ENCODE data around the gene CRYBB1. TPM values are rescaled to one million over a fixed set of nuclear protein-coding genes. Genes with fewer than 3 reads are reported as not detected.

CRYBB1 gene
- total and polyA plus RNA-seq, 2 of the 13 experiments (the other 11 are each of a cell fraction or from before 2014, with no cell fraction given): not detected

DNA sequence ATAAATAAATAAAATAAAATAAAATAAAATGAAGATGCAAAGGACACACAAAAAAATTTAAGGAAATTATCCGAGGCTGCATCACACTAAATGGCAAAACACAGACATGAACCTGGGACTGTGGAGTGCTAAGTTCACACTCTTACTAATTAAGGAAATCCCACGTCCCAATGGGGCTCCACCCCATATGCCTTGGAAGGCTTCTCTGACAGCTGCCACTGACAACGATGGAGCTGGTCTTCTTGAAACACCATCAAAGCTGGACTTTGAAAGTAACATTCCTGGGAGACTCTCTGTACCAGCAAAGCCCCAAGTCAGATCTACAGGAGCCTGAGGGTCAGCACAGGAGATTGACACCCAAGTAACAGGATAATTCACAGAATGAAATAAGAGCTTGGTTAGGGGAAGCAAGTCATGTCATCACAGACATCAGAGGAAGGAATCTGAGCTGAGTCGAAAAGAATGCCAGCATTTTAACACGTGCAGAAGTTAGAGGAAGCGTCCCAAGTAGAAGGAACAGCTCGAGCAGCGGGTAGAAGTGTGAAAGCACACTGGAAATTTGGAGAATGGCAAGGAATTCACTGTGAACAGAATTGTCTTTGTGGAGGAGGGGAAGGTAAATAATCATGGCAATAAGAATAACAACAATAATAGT lies 41.7 kb downstream of the CRYBB1 start:
- in situ Hi-C loops (cut with HindIII; ENCODE audit: extremely low pct_ligation_motif_present, low pct_unique_long_range_greater_than_20kb): no loop called here
- no peaks in the 10 kb centered on the region for H3K4me1 ChIP-seq (ENCODE audit: insufficient read depth, low read length)
- 0 out of 5 replicates have a peak, but pooled peaks cover 0 to 4% of the 10 kb centered on the region in 2 experiments for H3K36me3 ChIP-seq (replicated peaks in 1 of 2; ENCODE audit: control insufficient read depth in 1 of 2, insufficient read depth in 2 of 2, low read length in 2 of 2)
- H3K79me2 ChIP-seq (ENCODE audit: insufficient read depth, low read length): no peaks in the 10 kb centered on the region
- no peak overlapping the region for H2AFZ ChIP-seq (ENCODE audit: low read length)
- no TSS peak for BruUV-seq (replicated peaks)
- H3K9ac ChIP-seq (ENCODE audit: insufficient read depth, low read depth, low read length): no peak overlapping the region
- no peak for DNase-seq (ENCODE audit: low spot score)
- ChIA-PET POLR2A (interaction anchor here (1.2 kb wide), 1 partner anchor 64 kb away, joined by 5 read pairs; the partner anchor contains the start of gene TFIP11), CTCF (ENCODE audit: low intra/inter-chr PET ratio, low total read pairs) (no interaction called here)
- no peak for FAIRE-seq
- 85% methylated on average over 8 of the region's 8 CpGs for WGBS (ENCODE audit: low lambda C conversion rate)
- TF ChIP-seq MEF2D (CRISPR knock-in tag; IDR thresholded peaks at IDR 0.05) (no peak), TGIF2 (CRISPR knock-in tag; IDR thresholded peaks at IDR 0.05) (no peak), ZSCAN29 (CRISPR knock-in tag; conservative IDR thresholded peaks at IDR 0.05) (no peak), NCOA2 (CRISPR knock-in tag; IDR thresholded peaks at IDR 0.05) (no peak), SRSF1 (optimal IDR thresholded peaks at IDR 0.05; ENCODE audit: low read depth, low read length) (no peak), ZNF513 (CRISPR knock-in tag; conservative IDR thresholded peaks at IDR 0.05) (no peak)
- TF ChIP-seq, protein P1, sequence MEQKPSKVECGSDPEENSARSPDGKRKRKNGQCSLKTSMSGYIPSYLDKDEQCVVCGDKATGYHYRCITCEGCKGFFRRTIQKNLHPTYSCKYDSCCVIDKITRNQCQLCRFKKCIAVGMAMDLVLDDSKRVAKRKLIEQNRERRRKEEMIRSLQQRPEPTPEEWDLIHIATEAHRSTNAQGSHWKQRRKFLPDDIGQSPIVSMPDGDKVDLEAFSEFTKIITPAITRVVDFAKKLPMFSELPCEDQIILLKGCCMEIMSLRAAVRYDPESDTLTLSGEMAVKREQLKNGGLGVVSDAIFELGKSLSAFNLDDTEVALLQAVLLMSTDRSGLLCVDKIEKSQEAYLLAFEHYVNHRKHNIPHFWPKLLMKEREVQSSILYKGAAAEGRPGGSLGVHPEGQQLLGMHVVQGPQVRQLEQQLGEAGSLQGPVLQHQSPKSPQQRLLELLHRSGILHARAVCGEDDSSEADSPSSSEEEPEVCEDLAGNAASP (CRISPR knock-in tag; IDR thresholded peaks at IDR 0.05; ENCODE audit: borderline replicate concordance): no peak
- no peaks in the 10 kb centered on the region for H3K27me3 ChIP-seq (ENCODE audit: control insufficient read depth in 1 of 2, insufficient read depth in 2 of 2, low read length in 2 of 2)
- ATAC-seq: no peak
- H4K20me1 ChIP-seq (ENCODE audit: insufficient read depth, low read length): 0 out of 2 replicates have a peak, but pooled peaks cover 2% of the 10 kb centered on the region
- H3K4me2 ChIP-seq (ENCODE audit: low read depth, low read length): no peak overlapping the region
- H3K4me3 ChIP-seq (replicated peaks in 1 of 3; ENCODE audit: insufficient read depth in 1 of 3, low read depth in 2 of 3, low read length in 3 of 3): no peak overlapping the region
- H3K9me3 ChIP-seq (ENCODE audit: low read length): no peaks in the 10 kb centered on the region
- no peak overlapping the region for H3K27ac ChIP-seq (ENCODE audit: extremely low read length, insufficient read depth, low read length)
- intact Hi-C loops (cut with micrococcal nuclease; ENCODE audit: unreplicated experiment): no loop called here
